Measurements from ENCODE around the gene KIF17. TPM values are rescaled to one million over a fixed set of nuclear protein-coding genes. Genes with fewer than 3 reads are reported as not detected.

KIF17 gene
- total RNA-seq, 1 experiment from 2014 or later, result 5.1 TPM

- no peak for DNase-seq
- H3K4ac ChIP-seq (ENCODE audit: low read depth, low read length), result no peak overlapping the region
- H3T11ph ChIP-seq (ENCODE audit: low read length), result no peak overlapping the region
- no peaks in the 10 kb centered on the region for H3K9me3 ChIP-seq (ENCODE audit: control insufficient read depth, low read depth, low read length)
- H2AFZ ChIP-seq (ENCODE audit: low read length), result no peak overlapping the region
- Mint-ChIP-seq H3K9me3 (peaks cover 0 to 2% of the 10 kb centered on the region in 2 experiments; a peak in 1 of 5 replicates), H3K4me1 (no peaks in the 10 kb centered on the region), H3K27me3 (ENCODE audit: low read depth) (peaks cover 1% of the 10 kb centered on the region; the same call in 1 of the 2 replicates), H3K27ac (no peak overlapping the region), H3K4me3 (no peak overlapping the region), H3K36me3 (ENCODE audit: insufficient read depth in 1 of 3, low read depth in 3 of 3) (peaks cover 0 to 12% (median 0%) of the 10 kb centered on the region in 3 experiments; a peak in 3 of 7 replicates)
- no peak overlapping the region for H3K23ac ChIP-seq (ENCODE audit: insufficient read length, low read depth, low read length)
- no peaks in the 10 kb centered on the region for H3K4me1 ChIP-seq (ENCODE audit: insufficient read depth, low read length)
- H2BK5ac ChIP-seq (ENCODE audit: insufficient read length, low read length), result no peak overlapping the region
- H2AK5ac ChIP-seq (ENCODE audit: insufficient read length, low read length), result no peak overlapping the region
- H2BK120ac ChIP-seq (ENCODE audit: low read depth, low read length, poor library complexity, severe bottlenecking), result no peak overlapping the region
- H3K23me2 ChIP-seq (ENCODE audit: insufficient read length, low read depth, low read length, poor library complexity, severe bottlenecking), result no peaks in the 10 kb centered on the region
- H2BK12ac ChIP-seq (ENCODE audit: insufficient read length, low read depth, low read length), result no peak overlapping the region
- H3K56ac ChIP-seq (ENCODE audit: insufficient read length, low read depth, low read length), result no peak overlapping the region
- no peak overlapping the region for H3K27ac ChIP-seq (ENCODE audit: insufficient read length, low read depth, low read length)
- H3K9ac ChIP-seq (ENCODE audit: extremely low read depth, insufficient read length, low read length), result no peak overlapping the region
- no peaks in the 10 kb centered on the region for H4K20me1 ChIP-seq (ENCODE audit: control insufficient read depth, insufficient read depth, insufficient read length)
- no peaks in the 10 kb centered on the region for H3K27me3 ChIP-seq (ENCODE audit: insufficient read depth, low read length)
- no peak for TF ChIP-seq CTCF (conservative IDR thresholded peaks at IDR 0.05)
- no peak overlapping the region for H3K14ac ChIP-seq (ENCODE audit: insufficient read depth, low read length)
- no peaks in the 10 kb centered on the region for H3K79me2 ChIP-seq (ENCODE audit: insufficient read depth, low read length)
- no peak overlapping the region for H3K18ac ChIP-seq (ENCODE audit: insufficient read length, low read depth, low read length)
- H4K5ac ChIP-seq (ENCODE audit: insufficient read length, low read depth, low read length), result no peak overlapping the region
- H3K79me1 ChIP-seq (ENCODE audit: insufficient read depth, low read depth, low read length, poor library complexity, severe bottlenecking), result no peaks in the 10 kb centered on the region
- no peak overlapping the region for H2BK20ac ChIP-seq (ENCODE audit: low read depth, low read length, poor library complexity, severe bottlenecking)
- H4K8ac ChIP-seq (replicated peaks; ENCODE audit: insufficient read length, low read depth, low read length), result no peak overlapping the region
- H3K4me2 ChIP-seq (ENCODE audit: insufficient read depth, insufficient read length, low read length), result no peak overlapping the region
- no peak overlapping the region for H2BK15ac ChIP-seq (ENCODE audit: low read depth, low read length)
- H4K91ac ChIP-seq (ENCODE audit: insufficient read length, low read depth, low read length), result no peak overlapping the region
- 100% methylated on average over 1 of the region's 4 CpGs for WGBS (ENCODE audit: extremely low coverage, insufficient read length, low lambda C conversion rate)
These were observed 45.6 kb downstream of the KIF17 start for GRCh38 chr1:20672265-20672632.

Measured in H9 (cell line).